AG20443 (cell line): ENCODE data around the gene MMP24.
"Not testable (repeated sequence)": the region's sequence is repeated elsewhere in the genome, so short reads cannot be mapped to it uniquely, and the experiment has no call there.

Source experiments
- DNase-seq: peaks from one replicate; pipeline ENCODE4 v3.0.0; 2012; ENCODE audit warnings: low spot score, mixed read lengths

The MMP24 gene

DNA sequence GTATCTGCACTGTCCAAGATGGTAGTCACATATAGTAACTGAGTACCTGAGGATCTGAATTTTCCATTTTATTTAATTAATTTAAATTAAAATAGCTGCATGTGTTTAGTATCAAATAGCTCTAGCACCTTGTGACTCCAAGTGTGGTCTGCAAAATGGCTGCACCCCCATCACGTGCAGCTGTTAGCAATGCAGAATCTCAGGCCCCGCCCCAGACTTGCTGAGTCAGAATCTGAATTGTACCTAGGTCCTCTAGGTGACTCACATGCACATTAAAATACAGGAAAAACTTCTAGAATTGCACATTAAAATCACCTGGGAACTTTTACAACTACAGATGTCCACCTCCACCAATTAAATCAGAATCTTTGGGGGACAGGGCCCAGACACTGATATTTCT is 84.9 kb downstream of the MMP24 start:
- no peak for DNase-seq

- DNase-seq: no peak
Measured at GRCh38 chr20:35311822-35312221, 85.3 kb downstream of the MMP24 start.

- DNase-seq: peak; percentile 64
Measured at GRCh38 chr20:35312318-35312717, 85.8 kb downstream of the MMP24 start.

- DNase-seq: no peak
Measured at GRCh38 chr20:35314816-35315631, 88.5 kb downstream of the MMP24 start.

DNA sequence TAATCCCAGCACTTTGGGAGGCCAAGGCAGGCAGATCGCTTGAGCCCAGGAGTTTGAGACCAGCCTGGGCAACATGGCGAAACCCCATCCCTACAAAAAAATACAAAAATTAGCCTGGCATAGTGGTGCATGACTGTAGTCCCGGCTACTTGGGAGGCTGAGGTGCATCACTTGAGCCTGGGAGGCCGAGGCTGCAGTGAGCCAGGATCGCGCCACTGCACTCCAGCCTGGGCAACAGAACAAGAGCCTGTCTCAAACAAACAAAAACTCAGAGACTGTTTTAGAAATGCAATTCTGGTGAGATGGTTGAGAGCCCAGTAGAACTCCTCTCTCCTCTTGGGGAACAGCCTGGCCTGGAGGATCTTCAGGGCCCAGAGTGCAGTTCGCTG is 89.1 kb downstream of the MMP24 start:
- not testable (repeated sequence) for DNase-seq

- DNase-seq: no peak
Measured at GRCh38 chr20:35316086-35316485, 89.6 kb downstream of the MMP24 start.

- no peak for DNase-seq
Measured at GRCh38 chr20:35317416-35318210, 91.1 kb downstream of the MMP24 start.

- DNase-seq: peak; percentile 48
Measured at GRCh38 chr20:35318502-35319157, 92.1 kb downstream of the MMP24 start.

DNA sequence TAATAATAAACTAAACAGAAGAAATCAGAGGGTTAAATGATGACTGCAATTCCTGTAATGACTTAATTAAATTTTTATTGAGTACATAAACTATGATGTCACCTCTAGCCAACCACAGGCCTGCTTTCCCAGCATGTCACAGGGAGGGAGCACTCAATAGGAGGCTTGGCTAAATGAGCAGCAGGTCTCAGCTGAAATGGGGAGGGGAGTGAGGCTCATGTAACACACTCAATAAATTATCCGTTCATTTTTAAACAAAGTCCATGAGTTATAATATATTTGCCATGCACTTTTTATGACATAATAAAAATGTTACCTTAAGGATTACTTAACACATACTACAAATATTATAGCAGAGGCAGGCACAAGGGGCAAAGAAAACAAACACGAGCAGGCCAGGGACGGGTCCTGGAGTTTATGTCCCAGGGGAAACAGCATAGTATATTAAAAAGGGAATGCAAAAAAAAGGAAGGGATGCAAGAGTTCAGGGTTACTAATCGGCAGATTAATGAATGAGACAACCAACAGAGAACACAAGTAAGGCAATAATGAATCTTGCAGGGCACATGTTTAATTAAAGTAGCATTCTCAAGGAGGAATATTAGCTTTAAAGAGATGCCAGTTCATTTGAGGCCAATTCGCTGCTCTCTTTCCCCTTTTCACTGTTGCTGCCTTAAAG is 92.8 kb downstream of the MMP24 start:
- no peak for DNase-seq

DNA sequence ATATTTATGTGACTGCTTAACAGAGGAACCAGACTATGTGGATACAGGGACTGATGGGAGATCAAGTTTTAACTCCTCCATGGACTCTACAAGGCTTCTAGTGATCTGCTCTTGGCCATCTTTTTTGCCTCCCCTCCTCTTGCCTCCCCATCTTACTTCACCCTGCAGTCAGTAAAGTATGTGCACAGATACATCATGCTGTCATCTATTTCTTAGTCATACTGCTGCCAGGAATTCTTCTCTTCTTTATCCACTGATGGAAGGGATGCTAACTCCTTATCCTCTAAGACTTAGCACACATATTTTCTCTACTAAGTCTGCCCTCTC is 93.3 kb downstream of the MMP24 start:
- peak; percentile 63 for DNase-seq

DNA sequence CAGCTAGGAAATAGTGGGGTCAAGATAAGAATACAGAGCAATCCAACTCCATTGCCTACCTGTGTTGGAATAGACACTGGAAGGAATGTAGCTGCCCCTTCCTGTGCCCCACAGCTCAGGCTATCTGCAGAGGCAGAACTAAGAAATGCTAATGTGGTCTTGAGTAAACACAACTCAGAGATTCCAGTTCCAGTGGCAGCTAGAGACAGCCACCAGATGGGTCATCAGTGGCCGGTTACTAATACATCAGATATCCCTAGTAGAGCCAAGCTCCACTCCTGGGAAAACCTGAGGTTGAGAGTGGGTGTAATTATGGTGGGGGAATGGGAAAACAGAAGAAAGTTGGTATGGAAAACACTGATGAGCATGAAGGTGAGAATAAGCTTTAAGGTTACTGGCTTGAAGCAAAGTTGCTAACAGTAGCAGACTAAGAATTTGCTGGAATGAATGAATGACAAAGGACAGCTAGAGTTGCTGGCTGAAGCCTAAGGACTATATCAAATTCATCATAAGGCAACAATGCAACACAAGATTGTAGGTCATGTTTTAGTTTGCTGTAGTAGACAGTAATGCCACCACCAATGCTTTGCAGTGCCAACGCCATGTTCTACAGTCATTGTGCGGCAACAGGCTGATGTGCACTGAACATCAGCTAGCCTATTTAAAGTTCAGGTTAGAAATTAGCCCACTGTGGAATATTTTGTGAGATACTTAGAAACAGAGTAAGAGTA is 94.1 kb downstream of the MMP24 start:
- DNase-seq: peak; percentile 74

DNA sequence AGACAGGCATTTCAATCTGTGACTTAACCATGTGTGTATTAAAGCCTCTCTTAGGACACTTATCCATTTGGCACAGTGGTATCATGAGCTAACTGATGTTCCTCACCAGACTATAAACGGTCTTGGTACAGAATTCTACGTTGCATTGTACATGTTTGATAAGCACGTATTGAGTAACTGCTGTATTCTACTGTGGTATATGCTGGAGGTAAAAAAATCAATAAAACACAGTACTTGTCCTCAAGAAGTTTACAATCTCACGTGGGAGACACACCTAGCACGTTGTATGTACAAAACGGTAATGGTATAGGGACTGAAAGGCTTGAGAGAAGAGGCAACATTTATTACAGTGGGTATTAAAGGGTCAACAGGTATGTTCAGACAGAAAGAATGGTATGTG is 98.9 kb downstream of the MMP24 start:
- no peak for DNase-seq

GRCh38 chr20:35326021-35326739 is 99.7 kb downstream of the MMP24 start:
- DNase-seq: no peak
